Measurements from ENCODE around the gene ATP1B1.
"Not testable (repeated sequence)": the region's sequence is repeated elsewhere in the genome, so short reads cannot be mapped to it uniquely, and the experiment has no call there.

Gene ATP1B1

DNA sequence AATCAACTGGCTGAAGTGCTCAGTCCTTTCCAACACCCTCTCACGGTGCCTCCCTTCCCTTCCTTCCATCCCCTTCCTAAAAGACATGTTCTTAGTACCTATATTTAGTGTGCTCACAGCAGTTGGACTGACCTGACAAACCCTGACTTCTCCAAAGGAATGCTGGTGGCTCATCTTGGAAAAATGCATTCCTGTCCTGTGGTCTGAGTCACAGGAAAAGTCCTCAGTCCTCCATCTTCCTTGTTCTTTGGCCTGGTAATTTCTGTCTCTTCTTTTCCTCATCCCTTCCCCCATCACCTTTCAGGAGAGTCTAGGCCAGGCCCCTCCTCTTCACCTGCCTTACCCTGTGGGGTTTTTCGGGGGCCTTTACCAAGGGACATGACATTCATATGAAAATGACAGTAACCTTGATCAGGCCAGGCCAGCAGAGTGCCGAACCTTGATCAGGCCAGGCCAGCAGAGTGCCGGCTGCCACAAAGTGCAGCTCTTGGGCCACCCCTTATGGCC is 7.2 kb downstream of the ATP1B1 start:
- in situ Hi-C loops (cut with MboI; ENCODE audit: low sequenced_read_pairs), result no loop called here

DNA sequence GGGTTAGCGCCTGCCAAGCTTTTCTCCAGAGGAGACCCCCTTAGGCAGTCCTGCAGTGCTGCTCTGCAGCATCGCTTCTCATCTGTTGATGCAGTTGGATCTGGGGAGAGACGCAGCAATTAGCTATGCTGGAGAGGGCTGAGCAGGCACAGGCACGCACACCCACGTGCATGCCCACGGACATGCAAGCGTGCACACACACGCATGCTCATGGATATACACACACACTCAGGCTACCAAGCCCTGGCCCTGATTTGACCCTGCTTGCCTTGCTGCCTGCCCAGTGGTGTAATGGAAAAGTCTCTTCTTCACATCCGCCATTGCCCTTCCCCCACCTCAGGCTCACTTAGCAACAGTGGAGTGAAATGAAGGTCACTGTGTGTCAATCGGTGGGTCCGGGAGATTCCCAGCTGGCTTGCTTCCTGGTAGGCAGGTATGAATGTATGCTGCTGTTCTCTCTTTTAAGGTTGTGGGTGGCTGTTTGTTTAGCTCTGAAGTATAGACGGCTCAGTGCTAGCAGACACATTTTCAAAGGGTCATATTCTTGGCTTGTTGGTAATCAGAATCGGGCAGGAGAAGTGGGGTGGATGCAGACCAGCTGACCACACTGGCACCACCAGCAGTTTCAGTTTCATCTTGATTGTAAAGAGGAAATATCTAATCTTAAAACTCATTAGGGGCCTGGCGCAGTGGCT is 9.5 kb downstream of the ATP1B1 start:
- in situ Hi-C loops (cut with MboI; ENCODE audit: low sequenced_read_pairs), result no loop called here

DNA sequence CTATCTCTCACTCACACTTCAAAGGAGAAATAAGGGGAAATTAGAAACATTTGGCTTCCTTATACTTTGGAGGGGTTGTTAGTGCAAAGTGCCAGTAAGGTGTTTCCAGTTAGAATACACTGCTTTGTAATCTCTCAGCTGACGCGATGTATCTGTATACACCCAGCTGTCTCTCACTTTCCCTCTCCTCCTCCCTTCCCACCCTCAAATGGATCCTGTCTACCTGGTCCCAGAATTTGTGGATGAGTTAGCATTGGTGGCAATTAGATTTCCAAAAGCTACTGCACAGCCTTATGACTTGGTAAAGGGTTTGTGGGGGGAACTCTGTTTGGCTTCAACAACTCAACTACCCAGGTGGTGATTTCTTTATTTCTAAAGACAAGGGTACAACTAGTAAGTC is 10.5 kb downstream of the ATP1B1 start:
- in situ Hi-C loops (cut with MboI; ENCODE audit: low sequenced_read_pairs), result no loop called here

DNA sequence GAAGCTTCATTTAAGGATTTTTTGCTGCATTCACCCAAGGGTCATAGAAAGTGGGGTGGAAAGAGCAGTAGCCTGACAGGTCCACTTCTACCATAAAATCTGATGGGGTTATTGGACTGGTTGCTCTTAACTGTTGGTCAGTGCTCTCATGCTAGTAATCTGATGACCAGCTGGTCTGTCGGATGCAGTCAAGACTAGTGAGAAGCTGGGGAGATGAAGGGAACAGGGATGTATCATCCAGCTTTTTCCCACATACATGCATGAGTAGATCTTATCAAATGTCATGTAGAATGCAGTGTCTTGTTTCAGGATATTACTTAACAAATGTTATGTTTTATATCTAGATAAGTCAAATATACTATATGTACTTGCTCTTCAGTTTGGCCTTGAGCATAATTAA is 11.1 kb downstream of the ATP1B1 start:
- in situ Hi-C loops (cut with MboI; ENCODE audit: low sequenced_read_pairs), result no loop called here

DNA sequence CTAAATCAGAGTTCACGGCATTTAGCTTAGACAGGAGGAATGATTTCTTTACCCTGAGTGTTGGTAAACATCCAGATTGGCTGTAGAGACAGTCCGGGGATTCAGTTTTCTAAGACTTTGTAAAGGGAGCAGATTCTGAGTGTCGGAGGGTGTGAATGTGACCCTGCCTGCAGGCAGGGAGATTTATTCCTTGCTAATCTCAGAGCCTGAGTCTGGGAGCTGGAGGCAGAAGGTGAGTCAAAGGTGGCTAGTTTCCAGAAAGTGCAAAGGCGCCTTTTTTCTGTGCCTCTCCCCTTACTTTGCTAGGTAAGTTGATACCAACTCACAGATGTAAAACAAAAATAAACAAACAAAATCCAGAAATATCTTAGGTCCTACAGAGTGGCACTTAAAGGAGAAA is 11.7 kb downstream of the ATP1B1 start:
- in situ Hi-C loops (cut with MboI; ENCODE audit: low sequenced_read_pairs), result no loop called here

DNA sequence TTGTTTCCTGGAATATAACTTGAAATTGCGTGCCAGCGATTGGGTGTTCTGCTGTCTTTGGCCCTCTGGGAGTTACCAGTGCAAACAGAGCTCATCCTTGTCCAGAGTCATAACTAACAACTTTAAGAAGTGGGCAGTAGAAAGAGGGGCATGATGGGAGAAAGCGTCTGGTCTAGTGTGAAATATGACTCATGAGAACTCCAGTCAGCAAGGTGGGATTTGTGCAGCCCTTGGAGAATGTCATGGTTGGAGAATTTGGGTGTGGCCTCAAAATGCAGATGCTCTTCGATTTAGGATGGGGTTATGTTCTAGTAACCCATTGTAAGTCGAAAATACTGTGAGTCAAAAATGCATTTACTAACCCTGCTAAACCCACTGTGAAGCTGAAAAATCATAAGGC is 12.9 kb downstream of the ATP1B1 start:
- in situ Hi-C loops (cut with MboI; ENCODE audit: low sequenced_read_pairs), result no loop called here

DNA sequence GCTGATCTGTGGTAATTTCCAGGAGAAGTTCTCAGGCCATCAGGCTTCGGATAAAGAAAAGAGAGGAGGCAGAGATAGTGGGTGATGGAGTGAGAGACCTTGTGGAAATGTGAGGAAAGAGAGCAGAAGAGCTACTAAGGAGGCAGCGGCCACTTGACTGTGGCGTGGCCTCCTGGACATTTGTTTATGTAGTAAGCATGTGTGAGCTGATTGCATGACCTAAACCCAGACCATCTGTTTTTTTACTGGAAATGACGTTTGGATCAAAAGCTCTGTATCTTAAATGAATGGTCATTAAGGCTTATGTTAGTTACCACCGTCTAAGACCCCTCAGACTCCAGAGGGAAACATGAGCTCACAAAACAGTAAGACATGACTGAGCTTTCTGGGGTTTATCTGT is 13.6 kb downstream of the ATP1B1 start:
- in situ Hi-C loops (cut with MboI; ENCODE audit: low sequenced_read_pairs), result no loop called here

DNA sequence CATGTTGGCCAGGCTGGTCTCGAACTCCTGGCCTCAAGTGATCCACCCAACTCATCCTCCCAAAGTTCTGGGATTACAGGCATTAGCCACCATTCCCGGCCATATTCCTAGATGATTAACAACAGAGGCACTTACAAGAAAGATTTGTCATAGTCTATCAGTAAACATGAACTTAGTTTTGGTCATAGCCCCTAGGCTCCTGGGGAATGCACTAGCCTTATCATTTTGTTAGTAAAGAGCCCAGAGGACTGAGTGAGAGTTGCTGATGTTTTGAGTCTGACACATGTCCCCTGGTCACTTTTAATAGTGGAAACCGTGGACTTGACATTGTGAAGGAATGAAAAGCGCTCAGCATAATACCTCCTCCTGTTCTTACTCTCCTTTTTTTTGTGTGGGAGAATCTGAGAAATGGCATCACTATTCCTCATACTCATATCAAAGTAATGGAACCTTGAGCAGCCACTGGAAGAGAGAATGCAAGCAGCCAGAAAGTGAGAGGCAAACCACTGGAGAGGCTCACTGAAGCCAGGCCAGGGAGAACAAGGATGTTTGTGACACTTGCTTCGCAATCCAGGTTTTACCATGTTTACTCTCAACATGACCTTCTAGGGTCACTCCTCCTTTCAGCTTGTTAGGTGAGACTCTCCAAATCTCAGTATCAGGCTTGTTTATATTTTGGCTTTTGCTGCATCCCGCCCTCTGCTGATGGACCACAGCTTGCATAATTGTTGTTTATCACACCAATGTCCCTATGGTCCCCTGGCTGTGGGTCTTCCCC is 14.8 kb downstream of the ATP1B1 start:
- in situ Hi-C loops (cut with MboI; ENCODE audit: low sequenced_read_pairs), result no loop called here

DNA sequence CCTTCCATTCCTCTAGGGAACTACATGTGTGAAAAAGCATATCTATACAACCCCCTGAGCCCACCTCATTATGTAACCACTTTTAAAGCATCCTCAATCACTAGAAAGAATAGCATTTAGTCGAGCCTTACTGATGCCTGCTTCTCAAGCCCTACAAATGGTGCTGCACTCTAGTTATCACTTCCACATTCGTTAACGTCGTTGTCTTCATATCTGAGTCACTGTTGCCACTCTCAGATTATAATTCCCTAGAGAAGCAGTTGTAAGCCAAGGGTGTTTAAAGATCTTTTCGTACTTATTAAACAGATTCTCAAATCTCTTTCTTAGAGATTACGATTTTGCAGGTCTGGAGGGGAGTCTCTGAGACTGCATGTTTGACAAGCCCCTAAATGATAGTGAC is 16.5 kb downstream of the ATP1B1 start:
- in situ Hi-C loops (cut with MboI; ENCODE audit: low sequenced_read_pairs), result no loop called here

DNA sequence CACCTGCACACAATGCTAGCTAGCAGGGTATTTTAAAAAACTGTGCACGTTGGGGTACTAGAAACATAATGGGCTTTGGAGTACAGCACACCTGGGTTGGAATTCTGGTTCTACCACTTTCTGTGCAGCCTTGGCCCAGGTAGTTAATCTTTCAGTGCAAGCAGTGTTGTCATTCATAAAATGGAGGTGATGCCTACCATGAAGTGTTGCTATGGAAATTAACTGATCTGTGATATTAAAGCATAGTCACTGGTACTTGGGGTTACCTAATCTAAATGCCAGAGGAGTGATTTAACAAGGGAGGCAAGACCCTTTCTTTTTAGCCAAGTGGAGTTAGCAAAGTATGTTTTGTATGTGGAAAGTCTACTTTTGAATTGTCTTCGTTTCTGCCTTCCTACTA is 18.0 kb downstream of the ATP1B1 start:
- in situ Hi-C loops (cut with MboI; ENCODE audit: low sequenced_read_pairs), result no loop called here

DNA sequence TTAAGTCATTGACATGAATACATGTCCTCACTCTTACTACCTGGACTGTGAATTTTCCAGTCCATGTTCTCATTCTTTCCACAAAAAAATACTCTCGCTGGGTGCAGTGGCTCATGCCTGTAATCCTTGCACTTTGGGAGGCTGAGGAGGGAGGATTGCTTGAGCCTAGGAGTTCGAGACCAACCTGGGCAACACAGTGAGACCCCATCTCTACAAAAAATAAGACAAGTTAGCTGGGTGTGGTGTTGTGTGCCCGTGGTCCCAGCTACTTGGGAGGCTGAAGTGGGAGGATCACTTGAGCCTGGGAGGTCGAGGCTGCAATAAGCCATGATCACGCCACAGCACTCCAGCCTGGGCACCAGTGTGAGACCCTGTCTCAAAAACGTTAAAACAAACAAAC is 19.1 kb downstream of the ATP1B1 start:
- in situ Hi-C loops (cut with MboI; ENCODE audit: low sequenced_read_pairs), result not testable (repeated sequence)

DNA sequence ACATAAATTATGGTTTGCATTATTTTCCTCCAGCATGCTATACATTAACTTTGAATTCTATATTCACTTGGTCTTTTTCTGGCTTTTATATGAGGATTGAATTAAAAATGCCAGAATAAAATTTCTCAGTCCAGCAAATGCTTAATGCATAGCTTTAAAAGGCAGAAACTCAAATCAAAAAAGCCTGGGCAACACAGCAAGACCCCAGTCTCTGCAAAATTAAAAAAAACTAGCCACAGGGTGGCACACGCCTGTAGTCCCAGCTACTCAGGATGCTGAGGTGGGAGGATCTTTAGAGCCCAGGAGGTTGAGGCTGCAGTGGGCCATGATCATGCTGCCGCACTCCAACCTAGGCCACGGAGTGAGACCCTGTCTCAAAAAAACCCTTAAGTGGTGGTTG is 19.8 kb downstream of the ATP1B1 start:
- in situ Hi-C loops (cut with MboI; ENCODE audit: low sequenced_read_pairs), result no loop called here

DNA sequence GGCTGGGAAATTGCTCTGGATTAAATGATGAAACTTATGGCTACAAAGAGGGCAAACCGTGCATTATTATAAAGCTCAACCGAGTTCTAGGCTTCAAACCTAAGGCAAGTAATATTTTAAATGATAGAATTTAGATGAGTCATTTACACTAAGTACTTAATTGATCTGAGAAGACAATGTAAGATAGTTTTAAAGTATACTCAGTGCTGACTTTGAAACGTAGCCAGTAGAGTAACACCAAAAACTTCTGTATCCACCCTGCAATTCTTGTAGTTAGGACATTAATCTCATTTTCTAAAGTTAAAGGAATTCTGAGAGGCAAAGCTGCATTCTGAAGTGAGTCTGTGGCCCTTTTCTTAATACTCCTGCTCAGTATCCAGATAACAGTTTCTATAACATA is 20.8 kb downstream of the ATP1B1 start:
- in situ Hi-C loops (cut with MboI; ENCODE audit: low sequenced_read_pairs), result no loop called here

DNA sequence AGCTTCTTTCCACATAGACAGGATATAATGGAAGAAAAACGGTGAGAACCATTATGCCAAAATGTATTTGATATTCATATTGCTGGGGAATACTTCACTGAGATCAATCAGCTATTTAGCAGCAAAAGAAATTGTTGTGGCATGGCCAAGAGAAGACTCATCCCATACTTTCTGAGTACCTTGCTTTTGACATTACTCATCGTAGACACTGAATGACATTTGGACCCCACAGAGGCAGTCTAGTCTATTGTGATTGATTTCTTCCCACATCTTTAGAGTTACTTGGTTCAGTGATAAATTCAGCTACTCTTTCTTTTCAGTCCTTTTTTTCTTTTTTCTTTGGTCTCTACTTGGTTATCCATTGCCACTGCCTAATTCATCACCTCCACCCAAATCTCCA is 22.1 kb downstream of the ATP1B1 start:
- in situ Hi-C loops (cut with MboI; ENCODE audit: low sequenced_read_pairs), result no loop called here

DNA sequence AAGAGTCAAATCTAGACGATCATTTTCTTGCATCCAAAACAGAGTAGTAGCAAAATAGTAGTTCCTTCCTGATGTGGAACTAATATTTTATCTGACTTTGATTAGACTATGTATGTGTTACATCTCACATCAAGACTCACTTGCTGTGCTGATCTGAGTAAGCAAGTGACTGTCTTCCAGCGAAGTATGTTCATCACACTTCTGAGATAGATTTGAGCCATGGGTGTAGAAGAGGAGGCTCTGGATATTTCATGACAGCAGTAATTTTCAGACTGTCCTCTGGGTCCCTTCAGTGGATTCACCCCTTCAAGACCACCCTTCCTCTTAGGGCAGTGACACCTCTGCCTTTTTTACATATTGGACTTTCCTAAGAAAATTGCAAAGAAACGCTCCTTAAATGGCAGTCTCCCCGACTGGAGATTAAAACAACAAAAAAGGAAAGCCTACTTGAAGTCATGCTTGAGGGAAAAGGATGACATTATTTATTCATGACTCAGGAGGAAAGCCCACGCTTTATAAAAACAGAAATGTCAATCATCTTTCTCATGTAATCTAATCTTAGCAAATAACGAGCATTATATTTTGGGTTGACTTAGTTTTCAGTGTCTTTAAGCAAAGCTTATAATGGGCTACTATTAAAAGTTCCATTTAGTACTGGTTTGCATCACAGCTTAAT is 22.8 kb downstream of the ATP1B1 start:
- in situ Hi-C loops (cut with MboI; ENCODE audit: low sequenced_read_pairs), result no loop called here

DNA sequence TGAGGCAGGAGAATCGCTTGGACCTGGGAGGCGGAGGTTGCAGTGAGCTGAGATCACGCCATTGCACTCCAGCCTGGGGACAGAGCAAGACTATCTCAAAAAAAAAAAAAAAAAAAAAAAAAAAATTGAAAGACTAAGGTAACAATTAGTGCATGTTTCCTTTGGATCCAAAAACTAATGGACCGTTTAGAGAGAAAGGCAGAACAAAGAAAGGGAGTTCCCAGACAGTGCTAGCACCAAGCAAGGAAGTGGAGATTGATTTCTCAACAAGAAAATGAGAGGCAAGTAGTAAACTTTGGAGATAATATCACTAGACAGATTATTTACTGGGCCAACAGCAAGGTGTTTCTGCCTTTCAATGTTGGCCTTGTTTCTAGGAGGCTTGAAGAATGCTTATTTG is 24.2 kb downstream of the ATP1B1 start:
- in situ Hi-C loops (cut with MboI; ENCODE audit: low sequenced_read_pairs), result no loop called here

DNA sequence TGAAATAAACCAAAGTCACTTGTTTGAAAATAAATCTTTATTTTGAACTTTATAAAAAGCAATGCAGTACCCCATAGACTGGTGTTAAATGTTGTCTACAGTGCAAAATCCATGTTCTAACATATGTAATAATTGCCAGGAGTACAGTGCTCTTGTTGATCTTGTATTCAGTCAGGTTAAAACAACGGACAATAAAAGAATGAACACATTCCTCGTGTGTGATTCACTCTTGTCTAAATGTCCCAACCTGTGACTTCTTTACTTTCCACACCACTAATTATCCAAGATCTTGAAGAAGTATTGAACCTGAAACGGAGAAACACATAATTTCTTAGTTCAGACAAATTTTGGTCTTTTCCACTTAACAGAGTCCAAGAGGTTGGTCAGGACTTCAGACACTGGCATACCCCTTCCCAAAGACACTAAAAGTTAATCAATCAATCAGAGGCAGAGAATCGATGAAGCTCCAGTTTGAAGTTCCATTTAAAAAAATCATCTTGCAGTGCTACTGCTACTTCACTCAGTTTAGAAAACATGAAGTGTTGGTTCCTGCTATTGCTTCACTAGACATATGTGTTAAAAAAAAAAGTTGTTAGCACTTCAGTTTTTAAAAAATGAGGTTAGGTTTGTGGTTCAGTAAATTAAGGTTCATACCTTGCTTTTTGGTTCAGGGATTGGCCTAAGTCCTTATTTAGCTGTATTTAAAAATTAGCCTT is 26.2 kb downstream of the ATP1B1 start:
- in situ Hi-C loops (cut with MboI; ENCODE audit: low sequenced_read_pairs), result no loop called here

DNA sequence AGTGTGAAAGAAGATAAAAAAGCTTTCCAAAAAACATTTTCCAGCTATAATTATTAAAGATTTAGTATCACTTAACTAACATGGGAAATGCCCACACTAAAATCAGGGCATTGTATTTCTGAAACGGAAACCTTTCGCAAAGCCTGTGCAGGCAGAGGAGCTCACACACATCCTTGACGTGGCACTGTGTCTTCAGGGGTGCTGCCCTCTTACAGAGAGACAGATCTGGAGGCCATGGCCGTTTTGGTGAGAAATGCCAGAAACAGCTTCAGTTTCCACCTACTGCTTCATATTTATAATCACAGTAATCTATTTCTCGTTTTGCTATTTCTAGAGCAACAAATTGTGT is 26.7 kb downstream of the ATP1B1 start:
- in situ Hi-C loops (cut with MboI; ENCODE audit: low sequenced_read_pairs), result no loop called here

DNA sequence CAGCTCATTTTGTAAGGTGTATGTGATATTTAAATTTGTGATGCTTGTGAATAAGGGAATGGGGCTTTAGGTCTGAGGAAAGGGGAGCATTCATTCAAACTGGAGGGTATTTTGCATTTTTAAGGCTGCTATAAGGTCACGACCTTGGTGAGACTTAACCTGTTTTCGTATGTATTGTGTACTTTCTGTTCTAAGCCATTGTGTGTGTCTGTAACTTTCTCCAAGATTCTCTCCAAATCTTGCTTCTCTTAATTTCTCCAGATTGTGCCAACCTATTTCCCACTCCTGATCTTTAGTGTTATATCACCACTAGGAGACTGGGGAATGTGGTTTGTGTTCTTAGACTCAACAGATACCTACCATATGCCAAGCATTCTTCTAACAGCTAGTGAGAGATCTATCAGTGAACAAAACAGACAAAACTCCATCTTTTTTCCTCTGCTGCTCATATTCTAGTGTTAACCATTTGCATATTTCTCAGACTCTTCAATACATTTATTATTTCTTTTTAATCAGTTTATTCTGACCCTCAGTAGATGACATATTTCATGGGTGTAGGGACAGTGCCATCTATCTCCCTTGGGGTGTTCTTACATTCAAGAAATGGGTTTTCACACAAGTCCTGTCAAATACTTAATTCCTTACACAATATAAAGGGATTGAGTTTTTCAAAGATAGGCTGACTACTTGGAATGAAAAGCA is 27.5 kb downstream of the ATP1B1 start:
- in situ Hi-C loops (cut with MboI; ENCODE audit: low sequenced_read_pairs), result no loop called here

DNA sequence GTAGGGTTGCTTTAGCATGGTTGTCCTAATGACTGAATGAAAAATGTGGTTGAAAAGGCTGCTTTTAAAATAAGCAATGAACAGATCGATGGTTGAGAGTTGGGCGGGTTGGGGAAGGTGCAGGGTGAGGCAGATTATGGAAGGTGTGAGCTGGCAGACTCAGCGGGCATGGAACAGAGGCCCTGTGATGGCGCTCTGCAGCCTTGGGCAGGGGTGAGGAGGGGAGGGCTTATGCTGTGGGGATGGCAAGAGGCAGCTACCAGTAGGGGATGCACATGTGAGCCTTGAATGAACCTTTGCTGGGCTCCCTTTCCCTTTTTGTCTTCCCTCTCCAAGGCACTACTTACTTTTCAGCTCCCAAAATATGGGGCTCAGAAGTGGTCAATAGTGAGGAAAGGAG is 30.9 kb downstream of the ATP1B1 start:
- in situ Hi-C loops (cut with MboI; ENCODE audit: low sequenced_read_pairs), result no loop called here

Measured in hTERT RPE-1 (cell line).